A673 (cell line): Measurements from ENCODE around the gene CNPY2. TPM values are rescaled to one million over a fixed set of nuclear protein-coding genes. Genes with fewer than 3 reads are reported as not detected.

Experiments
- BruUV-seq: library from RNA; stranded (reverse); fragments of 400-500 nt; replicated peaks from 2 replicates; lab custom pipeline; 2021; lab: Mats Ljungman, UMichigan
- CTCF ChIA-PET: fragments of 300-600 bp; sonication (Branson Sonifier 250); formaldehyde crosslinking; loops from one replicate; lab custom pipeline; 2022; ENCODE audit warnings: antibody characterized with exemption; lab: Charles Lee
- POLR2A ChIA-PET: fragments of 300-600 bp; sonication (Branson Sonifier 250); formaldehyde crosslinking; loops from one replicate; lab custom pipeline; 2022; ENCODE audit warnings: antibody characterized with exemption; ENCODE audit not compliant: low non-redundant PET; lab: Charles Lee
- DNase-seq: peaks from one replicate; pipeline ENCODE4 v3.0.0-alpha.2; 2015; ENCODE audit warnings: low spot score
- H3K27ac ChIP-seq: fragments of 200-600 bp; sonication (generic); 2 replicates; pipeline ENCODE4 v1.5.1; 2016; ENCODE audit warnings: mixed run types, low read depth, mild to moderate bottlenecking, mixed read lengths, antibody characterized with exemption, low read length; ENCODE audit not compliant: poor library complexity, severe bottlenecking
- H3K27me3 ChIP-seq: fragments of 200-600 bp; sonication (generic); replicated peaks from 2 replicates; pipeline ENCODE4 v1.6.1; 2017; ENCODE audit warnings: mixed run types, low read depth, mild to moderate bottlenecking, mixed read lengths, antibody characterized with exemption, low read length; ENCODE audit not compliant: insufficient read depth, poor library complexity
- H3K36me3 ChIP-seq: fragments of 200-600 bp; sonication (generic); 2 replicates; pipeline ENCODE4 v1.6.1; 2016; ENCODE audit warnings: mixed run types, mild to moderate bottlenecking, mixed read lengths, antibody characterized with exemption, low read length; ENCODE audit not compliant: insufficient read depth, poor library complexity, severe bottlenecking
- H3K4me1 ChIP-seq: fragments of 200-600 bp; sonication (generic); 2 replicates; pipeline ENCODE4 v1.6.1; 2017; ENCODE audit warnings: mixed run types, mild to moderate bottlenecking, mixed read lengths, antibody characterized with exemption, low read length; ENCODE audit not compliant: insufficient read depth, poor library complexity, severe bottlenecking
- H3K4me3 ChIP-seq: fragments of 200-600 bp; sonication (generic); 2 replicates; pipeline ENCODE4 v1.5.1; 2016; ENCODE audit warnings: low read depth, mixed run types, mild to moderate bottlenecking, mixed read lengths, low read length; ENCODE audit not compliant: poor library complexity, severe bottlenecking
- H3K9me3 ChIP-seq: fragments of 200-600 bp; sonication (generic); 2 replicates; pipeline ENCODE4 v1.6.1; 2016; ENCODE audit warnings: mixed run types, low read depth, mild to moderate bottlenecking, mixed read lengths, antibody characterized with exemption, low read length; ENCODE audit not compliant: poor library complexity, severe bottlenecking
- EZH2 ChIP-seq: fragments of 200-600 bp; sonication (generic); IDR thresholded peaks from 2 replicates; pipeline ENCODE4 v1.6.1; 2017; ENCODE audit warnings: borderline replicate concordance, low read depth, mild to moderate bottlenecking, mixed read lengths, antibody characterized with exemption, low read length; ENCODE audit not compliant: poor library complexity, severe bottlenecking
- intact Hi-C: fragments of 100-400 bp; cut with micrococcal nuclease; formaldehyde crosslinking; loops from one replicate; pipeline ENCODE4 v1.10.0; 2022; ENCODE audit not compliant: unreplicated experiment
- total RNA-seq: library from RNA; stranded (reverse); gene quantifications from 2 replicates; pipeline ENCODE4 v1.2.3, GENCODE V29; 2021
- TF ChIP-seq, protein P1 (sequence below): fragments of 300-800, 200-600 bp; sonication (generic); conservative IDR thresholded peaks from 2 replicates; pipeline ENCODE4 v1.5.1; 2017; ENCODE audit warnings: low read depth, mild to moderate bottlenecking, antibody characterized with exemption, low read length, moderate library complexity, mixed read lengths

CNPY2 gene
- total RNA-seq, 1 experiment from 2014 or later, result 166 TPM

DNA sequence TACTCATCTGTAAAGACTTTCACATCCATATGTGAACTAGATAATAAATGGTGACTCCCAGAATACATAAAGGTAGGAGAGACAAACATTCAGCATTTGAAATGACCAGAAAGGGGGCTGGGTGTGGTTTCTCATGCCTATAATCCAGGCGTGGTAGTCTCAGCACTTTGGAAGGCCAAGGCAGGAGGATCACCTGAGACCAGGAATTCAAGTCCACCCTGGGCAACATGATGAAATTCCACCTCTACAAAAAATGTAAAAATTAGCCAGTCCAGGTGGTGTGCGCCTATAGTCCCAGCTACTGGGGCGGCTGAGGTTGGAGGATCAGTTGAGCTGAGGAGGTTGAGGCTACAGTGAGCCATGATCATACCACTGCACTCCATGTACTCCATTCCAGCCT lies 11.5 kb downstream of the CNPY2 start:
- H3K9me3 ChIP-seq, result no peaks in the 10 kb centered on the region
- H3K4me3 ChIP-seq, result no peak overlapping the region
- no peak for DNase-seq
- H3K27ac ChIP-seq, result no peak overlapping the region
- ChIA-PET POLR2A (interaction anchor here (0.5 kb wide), 1 partner anchor 926 kb away, joined by 7 read pairs; no protein-coding TSS in a partner anchor), CTCF (no interaction called here)
- BruUV-seq, result no TSS peak
- peaks cover 12% of the 10 kb centered on the region for H3K36me3 ChIP-seq
- TF ChIP-seq, protein P1, sequence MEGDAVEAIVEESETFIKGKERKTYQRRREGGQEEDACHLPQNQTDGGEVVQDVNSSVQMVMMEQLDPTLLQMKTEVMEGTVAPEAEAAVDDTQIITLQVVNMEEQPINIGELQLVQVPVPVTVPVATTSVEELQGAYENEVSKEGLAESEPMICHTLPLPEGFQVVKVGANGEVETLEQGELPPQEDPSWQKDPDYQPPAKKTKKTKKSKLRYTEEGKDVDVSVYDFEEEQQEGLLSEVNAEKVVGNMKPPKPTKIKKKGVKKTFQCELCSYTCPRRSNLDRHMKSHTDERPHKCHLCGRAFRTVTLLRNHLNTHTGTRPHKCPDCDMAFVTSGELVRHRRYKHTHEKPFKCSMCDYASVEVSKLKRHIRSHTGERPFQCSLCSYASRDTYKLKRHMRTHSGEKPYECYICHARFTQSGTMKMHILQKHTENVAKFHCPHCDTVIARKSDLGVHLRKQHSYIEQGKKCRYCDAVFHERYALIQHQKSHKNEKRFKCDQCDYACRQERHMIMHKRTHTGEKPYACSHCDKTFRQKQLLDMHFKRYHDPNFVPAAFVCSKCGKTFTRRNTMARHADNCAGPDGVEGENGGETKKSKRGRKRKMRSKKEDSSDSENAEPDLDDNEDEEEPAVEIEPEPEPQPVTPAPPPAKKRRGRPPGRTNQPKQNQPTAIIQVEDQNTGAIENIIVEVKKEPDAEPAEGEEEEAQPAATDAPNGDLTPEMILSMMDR, result no peak
- TF ChIP-seq EZH2, result no peak
- peaks cover 8% of the 10 kb centered on the region for H3K4me1 ChIP-seq
- intact Hi-C loops, result no loop called here
- no peaks in the 10 kb centered on the region for H3K27me3 ChIP-seq

DNA sequence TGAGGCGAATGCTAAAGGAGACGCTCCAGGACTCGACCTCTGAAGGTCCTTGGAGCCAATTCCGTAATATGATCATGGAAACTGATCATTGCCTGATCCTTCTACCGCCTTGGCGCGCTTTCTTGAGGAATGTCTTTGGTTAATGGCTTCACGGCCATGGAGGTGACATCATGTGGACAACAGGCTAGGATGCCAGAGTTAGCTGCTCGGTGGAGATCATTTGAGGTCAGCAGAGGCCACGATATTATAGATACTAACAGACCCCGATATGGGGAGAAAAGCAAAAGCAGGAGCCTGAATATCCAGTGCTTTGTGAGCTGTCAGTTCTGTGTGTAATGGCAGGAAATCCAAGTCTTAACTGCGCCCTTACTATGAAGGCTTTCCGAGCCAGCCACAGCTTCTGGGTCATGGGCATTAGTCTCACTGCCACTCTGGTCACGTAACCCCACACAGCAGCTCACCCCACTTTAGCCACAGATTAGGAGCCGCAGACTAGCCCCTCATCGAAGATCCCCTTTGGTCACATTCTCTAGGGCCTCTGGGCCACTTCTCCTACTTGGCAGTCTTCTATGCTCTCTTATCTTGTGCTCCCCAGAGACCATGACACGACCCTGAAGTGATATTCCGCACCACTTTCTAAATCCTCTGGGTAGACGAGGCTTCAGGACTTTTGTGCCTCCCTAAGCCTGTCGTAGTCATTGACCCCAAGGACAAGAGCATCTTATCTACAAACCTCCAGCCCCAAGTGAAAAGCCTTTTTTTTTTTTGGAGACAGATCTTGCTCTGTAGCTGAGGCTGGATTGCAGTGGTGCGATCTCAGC lies 14.9 kb downstream of the CNPY2 start:
- TF ChIP-seq, protein P1, result no peak
- TF ChIP-seq EZH2, result no peak
- BruUV-seq, result TSS peak; percentile 84
- ChIA-PET CTCF (interaction anchor here (0.6 kb wide), 1 partner anchor 164 kb away, joined by 3 read pairs; no protein-coding TSS in a partner anchor), POLR2A (interaction anchor here (0.7 kb wide), 1 partner anchor 927 kb away, joined by 3 read pairs; no protein-coding TSS in a partner anchor)
- H3K4me1 ChIP-seq, result peaks cover 28% of the 10 kb centered on the region
- H3K27me3 ChIP-seq, result no peaks in the 10 kb centered on the region
- peak overlapping the region; percentile 86 for H3K27ac ChIP-seq
- intact Hi-C loops, result no loop called here
- no peak for DNase-seq
- H3K9me3 ChIP-seq, result no peaks in the 10 kb centered on the region
- peaks cover 15% of the 10 kb centered on the region for H3K36me3 ChIP-seq
- peak overlapping the region; percentile 90 for H3K4me3 ChIP-seq

DNA sequence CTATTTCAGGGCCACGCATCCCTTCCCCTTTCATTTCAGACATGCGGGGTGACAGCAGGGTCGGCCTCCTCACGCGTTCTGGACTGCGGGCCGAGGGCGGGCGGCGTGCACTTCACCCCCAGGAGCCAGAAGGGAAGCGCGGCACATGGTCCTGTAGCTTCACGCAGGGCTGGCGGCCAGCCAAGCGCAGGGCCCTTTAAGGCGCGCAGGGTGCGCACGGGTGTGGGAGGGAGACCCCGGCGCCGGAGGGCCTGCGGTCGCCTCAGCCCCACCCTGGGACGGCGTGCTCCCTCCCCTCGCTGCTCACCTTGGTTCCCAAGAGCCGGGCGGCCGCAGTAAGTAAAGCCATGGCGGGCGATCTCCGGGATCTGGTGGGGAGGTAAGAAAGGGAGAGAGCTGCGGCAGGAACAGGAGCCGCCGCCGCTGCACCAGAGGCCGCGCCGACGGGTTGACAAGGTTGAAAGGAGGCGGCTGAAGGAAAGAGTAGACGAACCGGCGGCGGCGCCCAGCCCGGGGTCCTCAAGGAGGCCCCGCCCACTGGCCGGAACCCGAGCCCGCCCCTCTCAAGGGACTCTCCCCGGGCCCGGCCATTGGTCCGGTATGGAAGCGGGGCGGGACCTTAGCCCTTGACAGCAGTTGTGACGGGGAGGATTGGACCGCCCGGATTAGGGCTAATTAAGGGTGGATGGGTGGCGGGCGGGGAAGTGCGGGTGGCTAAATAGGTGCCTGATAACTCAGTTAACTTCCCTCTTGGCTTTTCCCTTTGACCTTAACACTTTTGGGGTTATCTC lies 15.7 kb downstream of the CNPY2 start, which contains the start of gene CS:
Gene CS (minus strand): TSS at position 478 of the 791 bp plus-strand sequence. CDS start 129 bp downstream, at position 349.
- Histone ChIP-seq H3K27me3 (no peaks in the 10 kb centered on the region), H3K4me1 (peaks cover 28% of the 10 kb centered on the region), H3K4me3 (peak within 1 kb of the TSS; percentile 90), H3K9me3 (no peaks in the 10 kb centered on the region), H3K27ac (peak within 1 kb of the TSS; percentile 86), H3K36me3 (peaks cover 10% of the 10 kb centered on the region)
- peak; percentile 99 for DNase-seq
- intact Hi-C loops, result no loop called here
- TF ChIP-seq EZH2, result no peak
- TF ChIP-seq, protein P1, result no peak
- POLR2A ChIA-PET, result no interaction called here
- CTCF ChIA-PET, result no interaction called here
- no TSS peak for BruUV-seq
